Urinary bladder (tissue), 4 donors: ENCODE measurements around the gene C1QTNF1. TPM values are rescaled to one million over a fixed set of nuclear protein-coding genes. Genes with fewer than 3 reads are reported as not detected.
A peak's percentile ranks its signal among the peaks of the same experiment; 100 is the strongest.

Experiments used
- DNase-seq: peaks from one replicate; pipeline ENCODE4 v3.0.0-alpha.2; 2015; ENCODE audit errors: extremely low spot score
- H3K27ac ChIP-seq: one replicate; pipeline ENCODE4 v1.5.1; 2013; ENCODE audit warnings: low read depth, mild to moderate bottlenecking, moderate library complexity
- H3K36me3 ChIP-seq: one replicate; pipeline ENCODE4 v1.6.1; 2013; ENCODE audit warnings: mild to moderate bottlenecking, moderate library complexity; ENCODE audit not compliant: insufficient read depth
- H3K4me1 ChIP-seq: one replicate; pipeline ENCODE4 v1.6.1; 2013; ENCODE audit warnings: mild to moderate bottlenecking, moderate library complexity; ENCODE audit not compliant: insufficient read depth
- H3K4me3 ChIP-seq: one replicate; pipeline ENCODE4 v1.5.1; 2013; ENCODE audit warnings: low read depth, low read length
- WGBS: extraction: QIAGEN DNeasy Blood & Tissue Kit; methylation state at CpG from one replicate; pipeline ENCODE4 v1.1.7; 2013; 5-methylcytosine and 5-hydroxymethylcytosine counted together
- polyA plus RNA-seq: library from polyadenylated mRNA; stranded (reverse); fragments of 200-250 nt; gene quantifications from one replicate; pipeline ENCODE4 v1.2.3, GENCODE V29; 2013
- total RNA-seq: library from RNA; depleted of rRNA; stranded (reverse); fragments of >200 nt; gene quantifications from one replicate; pipeline ENCODE4 v1.2.3, GENCODE V29; 2014
- donor health status: healthy with polysubstance abuse.
- donor health status: healthy.

Gene C1QTNF1
- total and polyA plus RNA-seq, 2 donors: 5.2 to 85.0 TPM

GRCh38 chr17:79006046-79006445 is 17.9 kb upstream of the C1QTNF1 start:
- Histone ChIP-seq H3K4me1 (no peaks in the 10 kb centered on the region), H3K27ac (no peak overlapping the region), H3K4me3 (no peak overlapping the region), H3K36me3 (no peaks in the 10 kb centered on the region)
- 89% methylated on average over 8 of the region's 8 CpGs for WGBS
- no peak for DNase-seq

DNA sequence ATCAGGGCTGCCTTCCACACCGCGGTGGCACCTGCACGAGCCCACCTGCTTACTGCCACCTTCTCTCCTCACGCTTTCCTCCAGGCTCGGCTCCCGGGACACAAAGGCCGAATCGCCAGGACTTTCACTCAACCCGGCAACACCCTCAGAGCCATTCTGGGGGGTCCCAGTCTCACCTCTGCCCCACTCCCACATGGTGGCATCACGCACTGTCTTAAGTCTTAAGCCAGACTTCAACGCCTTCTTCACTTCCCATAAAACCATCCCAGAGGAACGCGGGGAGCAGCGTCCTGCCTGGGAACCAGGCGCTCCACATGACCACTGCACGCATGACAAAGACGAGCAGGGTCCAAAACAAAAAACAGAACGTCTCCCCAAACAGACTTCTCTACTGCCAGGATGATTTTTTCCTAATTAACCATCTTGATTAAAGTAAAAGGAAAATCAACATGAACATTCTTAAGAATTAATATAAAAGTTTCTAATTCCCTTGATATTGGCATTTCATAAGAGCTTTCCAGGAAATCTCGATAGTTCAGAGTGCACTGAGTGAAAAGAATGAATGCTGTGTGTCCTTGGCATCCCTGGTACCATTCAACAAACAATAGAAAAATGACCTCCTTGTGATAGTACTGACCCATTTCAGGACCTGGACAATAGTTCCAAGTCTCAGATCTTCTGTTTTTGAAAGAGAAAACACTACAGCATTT is 17.0 kb upstream of the C1QTNF1 start:
- no peaks in the 10 kb centered on the region for H3K4me1 ChIP-seq

GRCh38 chr17:79007504-79008381 is 16.2 kb upstream of the C1QTNF1 start:
- no peak for DNase-seq
- no peaks in the 10 kb centered on the region for H3K4me1 ChIP-seq
- H3K4me3 ChIP-seq: no peak overlapping the region
- WGBS: 82% methylated on average over 21 of the region's 21 CpGs
- no peaks in the 10 kb centered on the region for H3K36me3 ChIP-seq
- no peak overlapping the region for H3K27ac ChIP-seq

More for the DNA sequence above, 17.0 kb upstream of the C1QTNF1 start:
- Histone ChIP-seq H3K4me3 (no peak overlapping the region), H3K27ac (no peak overlapping the region), H3K36me3 (no peaks in the 10 kb centered on the region)
- DNase-seq: no peak
- 84% methylated on average over 19 of the region's 19 CpGs for WGBS

GRCh38 chr17:79008666-79009387 is 15.1 kb upstream of the C1QTNF1 start:
- Histone ChIP-seq H3K36me3 (no peaks in the 10 kb centered on the region), H3K4me3 (peak overlapping the region; percentile 98), H3K4me1 (no peaks in the 10 kb centered on the region), H3K27ac (no peak overlapping the region)
- no peak for DNase-seq
- 37% methylated on average over 7 of the region's 7 CpGs for WGBS

- Histone ChIP-seq H3K36me3 (no peaks in the 10 kb centered on the region), H3K27ac (peak within 1 kb of the TSS; percentile 66), H3K4me1 (no peaks in the 10 kb centered on the region), H3K4me3 (peak within 1 kb of the TSS; percentile 98)
- WGBS: under 1% methylated on average over 73 of the region's 73 CpGs
- DNase-seq: peak; percentile 70
Measured at GRCh38 chr17:79009397-79010303, 14.3 kb upstream of the C1QTNF1 start, which contains the start of gene CANT1. Gene CANT1 (minus strand): TSS chr17:79009764. CDS start chr17:78997622, 12,142 bp downstream.

GRCh38 chr17:79010304-79010646 is 13.7 kb upstream of the C1QTNF1 start:
- 57% methylated on average over 7 of the region's 7 CpGs for WGBS

GRCh38 chr17:79011451-79012147 is 12.4 kb upstream of the C1QTNF1 start:
- Histone ChIP-seq H3K4me3 (no peak overlapping the region), H3K27ac (no peak overlapping the region), H3K4me1 (no peaks in the 10 kb centered on the region), H3K36me3 (no peaks in the 10 kb centered on the region)
- no peak for DNase-seq
- WGBS: 73% methylated on average over 5 of the region's 5 CpGs

More at GRCh38 chr17:79010304-79010646, 13.7 kb upstream of the C1QTNF1 start:
- DNase-seq: no peak
- peak overlapping the region; percentile 98 for H3K4me3 ChIP-seq
- no peaks in the 10 kb centered on the region for H3K4me1 ChIP-seq
- no peak overlapping the region for H3K27ac ChIP-seq
- no peaks in the 10 kb centered on the region for H3K36me3 ChIP-seq

DNA sequence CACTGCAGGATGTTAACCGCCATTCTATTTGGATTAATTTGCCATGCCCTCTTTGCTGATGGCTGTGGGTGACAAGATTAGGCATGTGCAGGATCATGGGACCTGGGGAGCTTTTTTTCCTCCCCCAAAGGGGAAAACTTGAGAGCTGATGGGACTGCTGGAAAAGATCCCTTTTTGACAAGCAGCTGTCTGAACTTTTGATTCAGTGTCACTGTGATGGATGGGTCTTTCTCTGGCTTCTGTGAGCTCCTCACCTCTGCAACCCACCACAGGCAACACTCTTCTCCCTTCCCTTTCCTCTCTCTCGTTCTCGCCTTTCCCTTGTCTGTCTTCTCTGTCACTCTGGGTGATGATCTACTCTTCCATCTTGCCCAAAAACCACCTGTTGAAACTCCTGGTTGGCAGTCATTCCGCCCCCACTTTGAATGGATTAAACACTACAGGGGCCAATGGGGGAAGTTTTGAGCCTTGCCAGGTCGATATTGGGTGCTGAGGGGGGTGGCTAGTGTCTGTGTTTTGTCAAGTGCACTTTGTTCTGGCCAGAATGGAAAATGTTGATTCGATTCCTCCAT is 11.3 kb upstream of the C1QTNF1 start:
- no peak for DNase-seq
- Histone ChIP-seq H3K36me3 (no peaks in the 10 kb centered on the region), H3K4me1 (no peaks in the 10 kb centered on the region), H3K27ac (no peak overlapping the region), H3K4me3 (no peak overlapping the region)
- 72% methylated on average over 6 of the region's 6 CpGs for WGBS

- DNase-seq: no peak
- Histone ChIP-seq H3K4me1 (no peaks in the 10 kb centered on the region), H3K4me3 (no peak overlapping the region), H3K27ac (no peak overlapping the region), H3K36me3 (no peaks in the 10 kb centered on the region)
- 80% methylated on average over 2 of the region's 2 CpGs for WGBS
Measured at GRCh38 chr17:79014158-79014758, 9.7 kb upstream of the C1QTNF1 start.

DNA sequence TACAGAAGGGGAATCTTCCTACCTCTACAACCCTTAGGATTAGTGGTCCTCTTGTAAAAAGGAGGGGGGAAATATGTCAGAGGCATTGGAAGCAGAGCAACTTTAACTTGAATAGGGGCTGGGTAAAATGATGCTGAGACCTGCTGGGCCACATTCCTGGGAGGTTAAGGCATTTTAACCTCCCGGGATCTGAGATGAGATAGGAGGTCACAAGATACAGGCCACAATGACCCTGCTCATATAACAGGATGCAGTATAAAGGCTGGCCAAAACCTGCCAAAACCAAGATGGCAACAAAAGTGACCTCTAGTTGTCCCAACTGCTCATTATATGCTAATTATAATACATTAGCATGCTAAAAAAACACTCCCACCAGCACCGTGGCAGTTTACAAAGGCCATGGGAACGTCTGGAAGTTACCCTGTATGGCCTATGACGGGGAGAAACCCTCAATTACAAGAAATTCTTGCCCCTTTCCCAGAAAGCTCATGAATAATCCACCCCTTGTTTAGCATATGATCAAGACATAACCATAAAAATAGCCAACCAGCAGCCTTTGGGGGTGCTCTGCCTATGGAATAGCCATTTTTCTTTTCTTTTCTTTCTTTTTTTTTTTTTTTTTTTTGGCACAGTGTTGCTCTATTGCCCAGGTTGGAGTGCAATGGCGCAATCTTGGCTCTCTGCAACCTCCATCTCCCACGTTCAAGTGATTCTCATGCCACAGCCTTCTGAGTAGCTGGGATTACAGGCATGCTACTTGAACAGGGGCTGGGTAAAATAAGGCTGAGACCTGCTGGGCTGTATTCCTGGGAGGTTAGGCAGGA is 6.2 kb upstream of the C1QTNF1 start:
- Histone ChIP-seq H3K27ac (no peak overlapping the region), H3K4me3 (no peak overlapping the region), H3K4me1 (no peaks in the 10 kb centered on the region), H3K36me3 (no peaks in the 10 kb centered on the region)
- DNase-seq: no peak
- 71% methylated on average over 6 of the region's 6 CpGs for WGBS

DNA sequence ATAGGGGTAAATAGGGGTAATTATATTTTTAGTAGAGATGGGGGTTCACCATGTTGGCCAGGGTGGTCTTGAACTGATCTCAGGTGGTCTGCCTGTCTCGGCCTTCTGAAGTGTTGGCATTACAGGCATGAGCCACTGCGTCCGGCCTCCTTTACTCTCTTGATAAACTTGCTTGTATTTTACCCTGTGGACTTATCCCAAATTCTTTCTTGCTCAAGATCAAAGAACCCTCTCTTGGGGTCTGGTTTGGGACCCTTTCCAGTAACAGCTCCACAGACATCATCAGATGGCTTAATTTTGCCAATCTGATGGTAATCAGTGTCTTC is 5.6 kb upstream of the C1QTNF1 start:
- no peak overlapping the region for H3K27ac ChIP-seq
- H3K4me1 ChIP-seq: no peaks in the 10 kb centered on the region
- no peaks in the 10 kb centered on the region for H3K36me3 ChIP-seq
- no peak for DNase-seq
- H3K4me3 ChIP-seq: no peak overlapping the region
- 93% methylated on average over 3 of the region's 3 CpGs for WGBS
